GM13976 (cell line): Measurements from ENCODE around the gene SH3PXD2A.
"Not testable (repeated sequence)": the region's sequence is repeated elsewhere in the genome, so short reads cannot be mapped to it uniquely, and the experiment has no call there.

ENCODE experiments used
- DNase-seq: peaks from one replicate; pipeline ENCODE4 v3.0.0; 2012; ENCODE audit warnings: low spot score
- CTCF ChIP-seq: IDR thresholded peaks from 2 replicates; pipeline ENCODE4 v1.5.1; 2012; ENCODE audit warnings: borderline replicate concordance, mild to moderate bottlenecking; ENCODE audit not compliant: insufficient read depth; ENCODE audit errors: extremely low read depth, missing control alignments, control extremely low read depth
- in situ Hi-C: fragments of 300-500 bp; cut with MboI; formaldehyde crosslinking; loops from one replicate; pipeline ENCODE4 v1.12.0; 2022; ENCODE audit warnings: low sequenced_read_pairs, mixed read lengths, inconsistent platforms; ENCODE audit not compliant: unreplicated experiment

The SH3PXD2A gene

GRCh38 chr10:103762916-103763315, 92.5 kb downstream of the SH3PXD2A start:
- in situ Hi-C loops = no loop called here
- TF ChIP-seq CTCF = no peak
- DNase-seq = no peak

GRCh38 chr10:103762162-103762561, 93.2 kb downstream of the SH3PXD2A start:
- no peak for TF ChIP-seq CTCF
- in situ Hi-C loops = no loop called here
- no peak for DNase-seq

GRCh38 chr10:103761075-103761920, 94.1 kb downstream of the SH3PXD2A start:
- in situ Hi-C loops = no loop called here
- DNase-seq = no peak

GRCh38 chr10:103760233-103760632, 95.1 kb downstream of the SH3PXD2A start:
- DNase-seq, in situ Hi-C loops: not testable (repeated sequence)

More at GRCh38 chr10:103761075-103761920, 94.1 kb downstream of the SH3PXD2A start:
- no peak for TF ChIP-seq CTCF

- peak; percentile 55 for DNase-seq
- TF ChIP-seq CTCF = no peak
- in situ Hi-C loops = no loop called here
These were observed 96.1 kb downstream of the SH3PXD2A start for GRCh38 chr10:103759100-103759781.

GRCh38 chr10:103758294-103758681, 97.1 kb downstream of the SH3PXD2A start:
- DNase-seq = no peak
- TF ChIP-seq CTCF = no peak
- in situ Hi-C loops = no loop called here
